ENCODE data around the gene NOXO1. TPM values are rescaled to one million over a fixed set of nuclear protein-coding genes. Genes with fewer than 3 reads are reported as not detected.

Gene NOXO1
- total and polyA plus RNA-seq, 10 of the 15 experiments (the other 5 are each of a cell fraction or from before 2014, with no cell fraction given), result 0.09 to 0.76 (median 0.26) TPM; not detected in 4

DNA sequence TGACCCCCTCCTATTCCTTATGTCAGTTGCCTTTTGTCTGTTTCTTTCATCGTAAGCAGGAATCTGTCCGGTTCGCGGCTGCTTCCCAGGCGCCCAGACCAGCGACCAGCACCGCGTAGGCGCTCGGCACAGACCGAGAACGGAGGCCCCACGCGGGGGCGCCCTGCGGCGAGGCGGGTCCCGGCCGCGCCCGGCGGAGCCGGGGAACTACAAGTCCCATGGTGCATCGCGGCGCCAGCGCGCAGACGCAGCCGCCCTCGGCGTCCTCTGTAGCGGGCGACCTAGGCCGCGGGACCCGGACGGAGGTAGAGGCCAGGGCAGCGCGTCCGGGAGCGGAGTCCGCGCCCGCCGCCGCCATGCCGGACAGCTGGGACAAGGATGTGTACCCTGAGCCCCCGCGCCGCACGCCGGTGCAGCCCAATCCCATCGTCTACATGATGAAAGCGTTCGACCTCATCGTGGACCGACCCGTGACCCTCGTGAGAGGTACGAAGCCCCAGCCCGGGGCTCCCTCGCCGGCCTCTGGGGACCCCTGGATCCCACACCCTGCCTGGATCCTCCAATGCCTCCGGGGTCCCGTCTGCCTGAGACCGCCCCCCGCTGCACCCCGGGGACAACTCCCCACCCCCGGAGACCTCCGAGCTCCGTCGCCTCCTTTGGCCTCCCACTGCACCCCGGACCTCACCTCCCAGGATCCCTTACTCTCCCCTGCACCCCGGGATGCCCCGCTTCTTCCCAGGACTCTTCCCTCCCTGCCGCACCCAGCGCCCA, 21.8 kb downstream of the NOXO1 start, which contains the start of gene NDUFB10 (continued):
- TF ChIP-seq, protein P1, sequence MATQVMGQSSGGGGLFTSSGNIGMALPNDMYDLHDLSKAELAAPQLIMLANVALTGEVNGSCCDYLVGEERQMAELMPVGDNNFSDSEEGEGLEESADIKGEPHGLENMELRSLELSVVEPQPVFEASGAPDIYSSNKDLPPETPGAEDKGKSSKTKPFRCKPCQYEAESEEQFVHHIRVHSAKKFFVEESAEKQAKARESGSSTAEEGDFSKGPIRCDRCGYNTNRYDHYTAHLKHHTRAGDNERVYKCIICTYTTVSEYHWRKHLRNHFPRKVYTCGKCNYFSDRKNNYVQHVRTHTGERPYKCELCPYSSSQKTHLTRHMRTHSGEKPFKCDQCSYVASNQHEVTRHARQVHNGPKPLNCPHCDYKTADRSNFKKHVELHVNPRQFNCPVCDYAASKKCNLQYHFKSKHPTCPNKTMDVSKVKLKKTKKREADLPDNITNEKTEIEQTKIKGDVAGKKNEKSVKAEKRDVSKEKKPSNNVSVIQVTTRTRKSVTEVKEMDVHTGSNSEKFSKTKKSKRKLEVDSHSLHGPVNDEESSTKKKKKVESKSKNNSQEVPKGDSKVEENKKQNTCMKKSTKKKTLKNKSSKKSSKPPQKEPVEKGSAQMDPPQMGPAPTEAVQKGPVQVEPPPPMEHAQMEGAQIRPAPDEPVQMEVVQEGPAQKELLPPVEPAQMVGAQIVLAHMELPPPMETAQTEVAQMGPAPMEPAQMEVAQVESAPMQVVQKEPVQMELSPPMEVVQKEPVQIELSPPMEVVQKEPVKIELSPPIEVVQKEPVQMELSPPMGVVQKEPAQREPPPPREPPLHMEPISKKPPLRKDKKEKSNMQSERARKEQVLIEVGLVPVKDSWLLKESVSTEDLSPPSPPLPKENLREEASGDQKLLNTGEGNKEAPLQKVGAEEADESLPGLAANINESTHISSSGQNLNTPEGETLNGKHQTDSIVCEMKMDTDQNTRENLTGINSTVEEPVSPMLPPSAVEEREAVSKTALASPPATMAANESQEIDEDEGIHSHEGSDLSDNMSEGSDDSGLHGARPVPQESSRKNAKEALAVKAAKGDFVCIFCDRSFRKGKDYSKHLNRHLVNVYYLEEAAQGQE (IDR thresholded peaks at IDR 0.05; ENCODE audit: low read depth, low read length), result no peak
- TF ChIP-seq WRNIP1 (IDR thresholded peaks at IDR 0.05; ENCODE audit: borderline replicate concordance, low read depth, low read length), result no peak
- TF ChIP-seq, protein P2, sequence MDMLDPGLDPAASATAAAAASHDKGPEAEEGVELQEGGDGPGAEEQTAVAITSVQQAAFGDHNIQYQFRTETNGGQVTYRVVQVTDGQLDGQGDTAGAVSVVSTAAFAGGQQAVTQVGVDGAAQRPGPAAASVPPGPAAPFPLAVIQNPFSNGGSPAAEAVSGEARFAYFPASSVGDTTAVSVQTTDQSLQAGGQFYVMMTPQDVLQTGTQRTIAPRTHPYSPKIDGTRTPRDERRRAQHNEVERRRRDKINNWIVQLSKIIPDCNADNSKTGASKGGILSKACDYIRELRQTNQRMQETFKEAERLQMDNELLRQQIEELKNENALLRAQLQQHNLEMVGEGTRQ (IDR thresholded peaks at IDR 0.05; ENCODE audit: borderline replicate concordance, low read depth, low read length), result no peak
- peak; percentile 72; the same call in 1 of the 2 replicates for TF ChIP-seq BACH1 (IDR thresholded peaks at IDR 0.05; ENCODE audit: borderline replicate concordance)
- peak; percentile 84 for TF ChIP-seq YY1 (IDR thresholded peaks at IDR 0.05; ENCODE audit: low read depth, low read length)
- peak; percentile 62 for TF ChIP-seq SREBF1 (IDR thresholded peaks at IDR 0.05; ENCODE audit: low read length)
- TF ChIP-seq, protein P3, sequence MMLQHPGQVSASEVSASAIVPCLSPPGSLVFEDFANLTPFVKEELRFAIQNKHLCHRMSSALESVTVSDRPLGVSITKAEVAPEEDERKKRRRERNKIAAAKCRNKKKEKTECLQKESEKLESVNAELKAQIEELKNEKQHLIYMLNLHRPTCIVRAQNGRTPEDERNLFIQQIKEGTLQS (IDR thresholded peaks at IDR 0.05; ENCODE audit: borderline replicate concordance, extremely low read depth, low read depth, low read length), result no peak
- peak; percentile 92 for TF ChIP-seq GATAD2B (conservative IDR thresholded peaks at IDR 0.05; ENCODE audit: low read depth)
- no peak for TF ChIP-seq STAT3 (IDR thresholded peaks at IDR 0.05; ENCODE audit: low read depth, low read length)
- peak; percentile 74; the same call in 1 of the 2 replicates for TF ChIP-seq ZNF207 (IDR thresholded peaks at IDR 0.05; ENCODE audit: borderline replicate concordance)
- TF ChIP-seq, protein P4, sequence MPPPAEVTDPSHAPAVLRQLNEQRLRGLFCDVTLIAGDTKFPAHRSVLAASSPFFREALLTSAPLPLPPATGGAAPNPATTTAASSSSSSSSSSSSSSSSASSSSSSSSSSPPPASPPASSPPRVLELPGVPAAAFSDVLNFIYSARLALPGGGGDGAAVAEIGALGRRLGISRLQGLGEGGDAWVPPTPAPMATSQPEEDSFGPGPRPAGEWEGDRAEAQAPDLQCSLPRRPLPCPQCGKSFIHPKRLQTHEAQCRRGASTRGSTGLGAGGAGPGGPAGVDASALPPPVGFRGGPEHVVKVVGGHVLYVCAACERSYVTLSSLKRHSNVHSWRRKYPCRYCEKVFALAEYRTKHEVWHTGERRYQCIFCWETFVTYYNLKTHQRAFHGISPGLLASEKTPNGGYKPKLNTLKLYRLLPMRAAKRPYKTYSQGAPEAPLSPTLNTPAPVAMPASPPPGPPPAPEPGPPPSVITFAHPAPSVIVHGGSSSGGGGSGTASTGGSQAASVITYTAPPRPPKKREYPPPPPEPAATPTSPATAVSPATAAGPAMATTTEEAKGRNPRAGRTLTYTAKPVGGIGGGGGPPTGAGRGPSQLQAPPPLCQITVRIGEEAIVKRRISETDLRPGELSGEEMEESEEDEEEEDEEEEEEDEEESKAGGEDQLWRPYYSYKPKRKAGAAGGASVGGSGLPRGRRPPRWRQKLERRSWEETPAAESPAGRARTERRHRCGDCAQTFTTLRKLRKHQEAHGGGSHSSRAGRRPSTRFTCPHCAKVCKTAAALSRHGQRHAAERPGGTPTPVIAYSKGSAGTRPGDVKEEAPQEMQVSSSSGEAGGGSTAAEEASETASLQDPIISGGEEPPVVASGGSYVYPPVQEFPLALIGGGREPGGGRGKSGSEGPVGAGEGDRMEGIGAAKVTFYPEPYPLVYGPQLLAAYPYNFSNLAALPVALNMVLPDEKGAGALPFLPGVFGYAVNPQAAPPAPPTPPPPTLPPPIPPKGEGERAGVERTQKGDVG (CRISPR knock-in tag; IDR thresholded peaks at IDR 0.05), result no peak
- peak; percentile 29; the same call in 1 of the 2 replicates for TF ChIP-seq CREM (IDR thresholded peaks at IDR 0.05; ENCODE audit: low read depth)
- TF ChIP-seq MEF2A (IDR thresholded peaks at IDR 0.05; ENCODE audit: insufficient read depth, low read depth, low read length), result no peak
- TF ChIP-seq, protein P5, sequence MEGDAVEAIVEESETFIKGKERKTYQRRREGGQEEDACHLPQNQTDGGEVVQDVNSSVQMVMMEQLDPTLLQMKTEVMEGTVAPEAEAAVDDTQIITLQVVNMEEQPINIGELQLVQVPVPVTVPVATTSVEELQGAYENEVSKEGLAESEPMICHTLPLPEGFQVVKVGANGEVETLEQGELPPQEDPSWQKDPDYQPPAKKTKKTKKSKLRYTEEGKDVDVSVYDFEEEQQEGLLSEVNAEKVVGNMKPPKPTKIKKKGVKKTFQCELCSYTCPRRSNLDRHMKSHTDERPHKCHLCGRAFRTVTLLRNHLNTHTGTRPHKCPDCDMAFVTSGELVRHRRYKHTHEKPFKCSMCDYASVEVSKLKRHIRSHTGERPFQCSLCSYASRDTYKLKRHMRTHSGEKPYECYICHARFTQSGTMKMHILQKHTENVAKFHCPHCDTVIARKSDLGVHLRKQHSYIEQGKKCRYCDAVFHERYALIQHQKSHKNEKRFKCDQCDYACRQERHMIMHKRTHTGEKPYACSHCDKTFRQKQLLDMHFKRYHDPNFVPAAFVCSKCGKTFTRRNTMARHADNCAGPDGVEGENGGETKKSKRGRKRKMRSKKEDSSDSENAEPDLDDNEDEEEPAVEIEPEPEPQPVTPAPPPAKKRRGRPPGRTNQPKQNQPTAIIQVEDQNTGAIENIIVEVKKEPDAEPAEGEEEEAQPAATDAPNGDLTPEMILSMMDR (IDR thresholded peaks at IDR 0.05 in 2 of 3, conservative IDR thresholded peaks at IDR 0.05 in 1 of 3; ENCODE audit: control insufficient read depth in 2 of 3, extremely low read depth in 1 of 3, insufficient read depth in 1 of 3, low read depth in 3 of 3, low read length in 3 of 3), result peak; percentile 66 to 91 (median 81)
- TF ChIP-seq, protein P6, sequence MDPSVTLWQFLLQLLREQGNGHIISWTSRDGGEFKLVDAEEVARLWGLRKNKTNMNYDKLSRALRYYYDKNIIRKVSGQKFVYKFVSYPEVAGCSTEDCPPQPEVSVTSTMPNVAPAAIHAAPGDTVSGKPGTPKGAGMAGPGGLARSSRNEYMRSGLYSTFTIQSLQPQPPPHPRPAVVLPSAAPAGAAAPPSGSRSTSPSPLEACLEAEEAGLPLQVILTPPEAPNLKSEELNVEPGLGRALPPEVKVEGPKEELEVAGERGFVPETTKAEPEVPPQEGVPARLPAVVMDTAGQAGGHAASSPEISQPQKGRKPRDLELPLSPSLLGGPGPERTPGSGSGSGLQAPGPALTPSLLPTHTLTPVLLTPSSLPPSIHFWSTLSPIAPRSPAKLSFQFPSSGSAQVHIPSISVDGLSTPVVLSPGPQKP (IDR thresholded peaks at IDR 0.05; ENCODE audit: low read depth, low read length), result 0 out of 2 replicates have a peak, but pooled peaks have one; percentile 16
- no peak for TF ChIP-seq MYC (IDR thresholded peaks at IDR 0.05; ENCODE audit: insufficient read depth, insufficient read length, insufficient replicate concordance, low read length, severe bottlenecking)
- TF ChIP-seq CHD4 (IDR thresholded peaks at IDR 0.05), result no peak

Data from GM12878 (cell line).